ENCODE data around the gene UBAC2. TPM values are rescaled to one million over a fixed set of nuclear protein-coding genes. Genes with fewer than 3 reads are reported as not detected.

The UBAC2 gene
- total RNA-seq, 4 donors from 2014 or later, result 67.3 to 111 (median 93.8) TPM

- peaks cover 9% of the 10 kb centered on the region for H3K36me3 ChIP-seq
- DNase-seq (ENCODE audit: low spot score in 2 of 2), result no peak
- WGBS, result 88% methylated on average over 6 of the region's 6 CpGs
- H3K27me3 ChIP-seq, result no peaks in the 10 kb centered on the region
- no peak for TF ChIP-seq POLR2A (IDR thresholded peaks at IDR 0.05)
- no peak for TF ChIP-seq EP300 (IDR thresholded peaks at IDR 0.05)
- H3K9me3 ChIP-seq, result no peaks in the 10 kb centered on the region
- no peak overlapping the region for H3K4me3 ChIP-seq
- H3K4me1 ChIP-seq, result peaks cover 21% of the 10 kb centered on the region
- no peak overlapping the region for H3K27ac ChIP-seq
Observed at GRCh38 chr13:99316657-99317256, 116.1 kb downstream of the UBAC2 start.

GRCh38 chr13:99320693-99321481 is 120.2 kb downstream of the UBAC2 start:
- H3K4me3 ChIP-seq, result no peak overlapping the region
- peaks cover 22% of the 10 kb centered on the region for H3K36me3 ChIP-seq
- peak overlapping the region; percentile 55 for H3K27ac ChIP-seq
- DNase-seq (ENCODE audit: low spot score in 2 of 2), result no peak
- peaks cover 31% of the 10 kb centered on the region for H3K4me1 ChIP-seq
- WGBS, result 61% methylated on average over 5 of the region's 5 CpGs
- TF ChIP-seq POLR2A (IDR thresholded peaks at IDR 0.05), result no peak
- no peak for TF ChIP-seq EP300 (IDR thresholded peaks at IDR 0.05)
- no peak for TF ChIP-seq CTCF (IDR thresholded peaks at IDR 0.05)
- no peak for TF ChIP-seq POLR2AphosphoS5 (IDR thresholded peaks at IDR 0.05)
- no peaks in the 10 kb centered on the region for H3K27me3 ChIP-seq
- H3K9me3 ChIP-seq, result no peaks in the 10 kb centered on the region

- TF ChIP-seq POLR2AphosphoS5 (IDR thresholded peaks at IDR 0.05), result no peak
- TF ChIP-seq EP300 (IDR thresholded peaks at IDR 0.05), result no peak
- TF ChIP-seq CTCF (IDR thresholded peaks at IDR 0.05), result no peak
- no peak for TF ChIP-seq POLR2A (IDR thresholded peaks at IDR 0.05)
- Histone ChIP-seq H3K4me1 (peaks cover 31% of the 10 kb centered on the region), H3K36me3 (peaks cover 22% of the 10 kb centered on the region), H3K27me3 (no peaks in the 10 kb centered on the region), H3K27ac (peak overlapping the region; percentile 55), H3K4me3 (no peak overlapping the region), H3K9me3 (no peaks in the 10 kb centered on the region)
- DNase-seq (ENCODE audit: low spot score in 2 of 2), result no peak
Observed at GRCh38 chr13:99321709-99322108, 121.1 kb downstream of the UBAC2 start.

DNA sequence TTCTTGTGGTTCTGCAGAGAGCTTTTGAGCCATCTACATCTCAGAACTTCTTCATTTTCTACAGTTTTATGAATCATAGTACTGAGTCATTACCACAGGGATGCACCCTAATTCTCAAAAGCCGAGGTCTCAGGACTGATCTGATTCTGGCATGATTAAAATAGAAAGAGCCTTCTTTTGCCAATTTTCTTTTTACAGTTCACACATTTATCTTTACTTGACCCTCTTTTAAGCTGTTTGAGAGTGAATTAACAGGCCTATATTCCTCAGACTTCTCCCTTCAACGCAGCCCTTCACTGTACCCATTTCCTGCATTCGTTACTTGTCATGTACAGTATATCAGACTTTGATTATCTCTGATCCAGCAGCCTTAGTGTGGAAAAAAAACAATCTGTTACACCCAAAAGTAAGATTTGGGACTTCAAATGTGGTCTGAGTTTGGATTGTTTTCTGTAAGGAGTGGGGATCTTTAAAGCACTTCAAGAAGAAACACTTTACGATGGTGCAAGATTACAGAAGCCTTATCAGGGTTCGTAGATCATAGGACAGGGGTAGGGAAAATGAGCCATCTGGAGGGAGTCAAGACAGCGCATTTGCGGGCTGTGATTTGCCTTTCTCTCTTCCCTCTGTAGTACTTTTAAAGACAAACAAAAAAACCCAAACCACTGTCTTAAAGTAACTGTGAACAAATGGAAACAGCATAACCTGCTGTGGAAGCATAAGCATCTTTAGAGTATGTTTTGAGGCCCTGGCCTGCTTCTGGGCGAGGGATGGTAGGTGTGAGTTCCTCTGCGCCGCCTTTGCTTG is 121.8 kb downstream of the UBAC2 start:
- WGBS, result 75% methylated on average over 10 of the region's 10 CpGs
- Histone ChIP-seq H3K4me3 (no peak overlapping the region), H3K36me3 (peaks cover 22% of the 10 kb centered on the region), H3K4me1 (peaks cover 31% of the 10 kb centered on the region), H3K27ac (peak overlapping the region; percentile 55), H3K27me3 (no peaks in the 10 kb centered on the region), H3K9me3 (no peaks in the 10 kb centered on the region)
- TF ChIP-seq CTCF (IDR thresholded peaks at IDR 0.05) (no peak), POLR2A (IDR thresholded peaks at IDR 0.05) (no peak), EP300 (IDR thresholded peaks at IDR 0.05) (no peak), POLR2AphosphoS5 (IDR thresholded peaks at IDR 0.05) (no peak)
- DNase-seq (ENCODE audit: low spot score in 2 of 2), result no peak

DNA sequence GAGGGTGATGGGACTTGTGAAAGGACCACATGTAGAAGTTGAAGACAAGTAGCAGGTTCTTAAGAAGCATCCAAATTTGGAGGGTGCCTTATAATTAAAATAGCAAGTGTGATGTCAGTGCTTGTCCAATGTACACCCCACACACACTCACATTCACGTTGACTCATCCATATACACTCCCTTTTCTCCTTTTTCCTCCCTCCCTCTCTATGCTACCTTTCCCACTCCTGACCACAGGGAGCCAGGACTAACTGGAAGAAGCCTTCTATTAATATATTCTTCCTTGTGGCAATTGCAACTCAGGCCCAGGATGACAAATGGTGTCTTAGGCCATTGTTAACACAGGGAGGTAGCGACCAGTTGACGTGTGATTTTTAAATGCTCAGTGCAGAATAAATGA is 122.8 kb downstream of the UBAC2 start:
- no peak overlapping the region for H3K4me3 ChIP-seq
- H3K36me3 ChIP-seq, result peaks cover 19% of the 10 kb centered on the region
- DNase-seq (ENCODE audit: low spot score in 2 of 2), result no peak
- 54% methylated on average over 3 of the region's 3 CpGs for WGBS
- H3K4me1 ChIP-seq, result peaks cover 31% of the 10 kb centered on the region
- no peaks in the 10 kb centered on the region for H3K9me3 ChIP-seq
- TF ChIP-seq POLR2AphosphoS5 (IDR thresholded peaks at IDR 0.05), result no peak
- TF ChIP-seq POLR2A (IDR thresholded peaks at IDR 0.05), result no peak
- no peak for TF ChIP-seq CTCF (IDR thresholded peaks at IDR 0.05)
- no peak for TF ChIP-seq EP300 (IDR thresholded peaks at IDR 0.05)
- H3K27me3 ChIP-seq, result no peaks in the 10 kb centered on the region
- H3K27ac ChIP-seq, result no peak overlapping the region

All from suprapubic skin (tissue), 4 donors.